B cell (primary cell): ENCODE measurements around the gene ZNF3. TPM values are rescaled to one million over a fixed set of nuclear protein-coding genes. Genes with fewer than 3 reads are reported as not detected.

Experiments
- ATAC-seq: fragments of 200-7000 bp; cut with Tn5 transposase; one replicate; pipeline ENCODE4 v1.10.0; 2021; ENCODE audit warnings: low read depth, mild to moderate bottlenecking, moderate number of reproducible peaks, moderate library complexity
- CTCF ChIA-PET: fragments of 350-600 bp; sonication (Branson Sonifier 250); formaldehyde crosslinking; loops from one replicate; lab custom pipeline; 2021; ENCODE audit warnings: antibody characterized with exemption, inconsistent platforms; lab: Charles Lee
- POLR2A ChIA-PET: fragments of 350-600 bp; sonication (Branson Sonifier 250); formaldehyde crosslinking; loops from one replicate; lab custom pipeline; 2021; ENCODE audit warnings: antibody characterized with exemption; lab: Charles Lee
- DNase-seq: peaks from one replicate; pipeline ENCODE4 v3.0.0; 2013
- H2AFZ ChIP-seq: 2 replicates; pipeline ENCODE4 v1.6.1; 2012; ENCODE audit warnings: mild to moderate bottlenecking, low read depth, low read length; ENCODE audit not compliant: insufficient read depth, poor library complexity, severe bottlenecking
- H3K27ac ChIP-seq, 2 donors: 1 replicate in 1 of 2; 2 replicates in 1 of 2; pipeline ENCODE4 v1.5.1; 2012 to 2013; ENCODE audit warnings: low read length in 2 of 2, mild to moderate bottlenecking in 2 of 2, moderate library complexity in 1 of 2
- H3K27me3 ChIP-seq, 4 experiments: fragments of 200-600 bp in 1 of 4; sonication (generic) in 1 of 4; replicated peaks in 1 of 4; 1 replicate in 2 of 4; 2 replicates in 2 of 4; pipeline versions ENCODE4 v1.6.1 to v1.7.0; 2013 to 2016; ENCODE audit warnings: low read length in 3 of 4, mild to moderate bottlenecking in 2 of 4, mixed read lengths in 1 of 4, moderate library complexity in 1 of 4; ENCODE audit not compliant: insufficient read depth in 4 of 4, control insufficient read depth in 3 of 4; ENCODE audit errors: control extremely low read depth in 1 of 4
- H3K36me3 ChIP-seq, 2 experiments: replicated peaks in 1 of 2; 1 replicate in 1 of 2; 2 replicates in 1 of 2; pipeline versions ENCODE4 v1.6.1 to v1.7.1; 2013; ENCODE audit warnings: low read length in 1 of 2; ENCODE audit not compliant: insufficient read depth in 2 of 2, control insufficient read depth in 1 of 2; ENCODE audit errors: control extremely low read depth in 1 of 2, extremely low read depth in 1 of 2
- H3K4me1 ChIP-seq, 2 donors: fragments of 200-600 bp in 1 of 2; sonication (generic) in 1 of 2; 1 replicate in 1 of 2; 2 replicates in 1 of 2; pipeline versions ENCODE4 v1.5.1 to v1.6.1; 2013 to 2017; ENCODE audit warnings: low read length in 2 of 2; ENCODE audit not compliant: control insufficient read depth in 2 of 2, insufficient read depth in 2 of 2
- H3K4me2 ChIP-seq: replicated peaks from 2 replicates; pipeline ENCODE3; 2012; ENCODE audit warnings: mild to moderate bottlenecking, low read depth, low read length; ENCODE audit not compliant: poor library complexity, severe bottlenecking
- H3K4me3 ChIP-seq, 5 experiments: fragments of 200-600 bp in 1 of 5; sonication (generic) in 1 of 5; 1 replicate in 3 of 5; 2 replicates in 2 of 5; pipeline versions ENCODE4 v1.5.1 to v1.7.0; 2011 to 2016; ENCODE audit warnings: low read length in 4 of 5, mild to moderate bottlenecking in 4 of 5, low read depth in 2 of 5, control low read depth in 1 of 5, moderate library complexity in 1 of 5; ENCODE audit not compliant: insufficient read depth in 1 of 5; ENCODE audit errors: control extremely low read depth in 1 of 5, extremely low read depth in 1 of 5
- H3K79me2 ChIP-seq: fragments of 200-600 bp; sonication (generic); one replicate; pipeline ENCODE4 v1.6.0; 2016; ENCODE audit warnings: low read length; ENCODE audit not compliant: control insufficient read depth, insufficient read depth
- H3K9ac ChIP-seq: fragments of 200-600 bp; sonication (generic); 2 replicates; pipeline ENCODE4 v1.6.1; 2017; ENCODE audit warnings: mild to moderate bottlenecking, low read length, moderate library complexity
- H3K9me3 ChIP-seq, 3 donors: one replicate each; pipeline versions ENCODE4 v1.6.1 to v1.7.1; 2013; ENCODE audit warnings: low read length in 2 of 3; ENCODE audit not compliant: control insufficient read depth in 2 of 3, insufficient read depth in 1 of 3; ENCODE audit errors: control extremely low read depth in 1 of 3
- H4K20me1 ChIP-seq: 2 replicates; pipeline ENCODE4 v1.6.0; 2012; ENCODE audit warnings: mild to moderate bottlenecking, low read length; ENCODE audit not compliant: insufficient read depth, control insufficient read depth, poor library complexity, severe bottlenecking
- H3K27ac Mint-ChIP-seq: one replicate; pipeline ENCODE4 v1.8.0; 2021; ENCODE audit warnings: mixed read lengths
- H3K27me3 Mint-ChIP-seq: one replicate; pipeline ENCODE4 v1.8.0; 2021; ENCODE audit warnings: mixed read lengths
- H3K4me1 Mint-ChIP-seq: one replicate; pipeline ENCODE4 v1.8.0; 2021; ENCODE audit warnings: mixed read lengths
- H3K4me3 Mint-ChIP-seq: one replicate; pipeline ENCODE4 v1.8.0; 2021; ENCODE audit warnings: mixed read lengths
- H3K9me3 Mint-ChIP-seq: one replicate; pipeline ENCODE4 v1.8.0; 2022; ENCODE audit warnings: mixed read lengths; ENCODE audit not compliant: insufficient read depth
- EZH2 ChIP-seq: IDR thresholded peaks from 2 replicates; pipeline ENCODE4 v1.6.1; 2012; ENCODE audit warnings: borderline replicate concordance, low read depth, mild to moderate bottlenecking, moderate library complexity, low read length; ENCODE audit not compliant: insufficient read depth, poor library complexity, severe bottlenecking
- WGBS: methylation state at CpG from one replicate; pipeline ENCODE4 v1.1.5; 2013; ENCODE audit warnings: missing lambda C conversion rate; ENCODE audit not compliant: insufficient coverage; 5-methylcytosine and 5-hydroxymethylcytosine counted together
- intact Hi-C: fragments of 100-400 bp; cut with micrococcal nuclease; formaldehyde crosslinking; loops from one replicate; pipeline ENCODE4 v1.10.0; 2022
- polyA plus RNA-seq: library from polyadenylated mRNA; depleted of rRNA; stranded (reverse); fragments of >200 nt; gene quantifications from 2 replicates; pipeline ENCODE4 v1.2.3, GENCODE V29; 2012
- total RNA-seq, 2 donors: library from RNA; stranded (reverse); fragments of 120-200 nt in 1 of 2; gene quantifications; 1 replicate in 1 of 2; 2 replicates in 1 of 2; pipeline versions ENCODE4 v1.2.3 to v1.2.4, GENCODE V29; 2013 to 2022
- TF ChIP-seq, protein P1 (sequence below): fragments of 200-600 bp; IDR thresholded peaks from one replicate; pipeline ENCODE4 v1.8.0; 2022; ENCODE audit warnings: antibody characterized with exemption, mild to moderate bottlenecking

The ZNF3 gene
- total and polyA plus RNA-seq, 2 donors (not counting 1 experiment from before 2014, with no cell fraction given): 19.2 to 44.8 TPM

DNA sequence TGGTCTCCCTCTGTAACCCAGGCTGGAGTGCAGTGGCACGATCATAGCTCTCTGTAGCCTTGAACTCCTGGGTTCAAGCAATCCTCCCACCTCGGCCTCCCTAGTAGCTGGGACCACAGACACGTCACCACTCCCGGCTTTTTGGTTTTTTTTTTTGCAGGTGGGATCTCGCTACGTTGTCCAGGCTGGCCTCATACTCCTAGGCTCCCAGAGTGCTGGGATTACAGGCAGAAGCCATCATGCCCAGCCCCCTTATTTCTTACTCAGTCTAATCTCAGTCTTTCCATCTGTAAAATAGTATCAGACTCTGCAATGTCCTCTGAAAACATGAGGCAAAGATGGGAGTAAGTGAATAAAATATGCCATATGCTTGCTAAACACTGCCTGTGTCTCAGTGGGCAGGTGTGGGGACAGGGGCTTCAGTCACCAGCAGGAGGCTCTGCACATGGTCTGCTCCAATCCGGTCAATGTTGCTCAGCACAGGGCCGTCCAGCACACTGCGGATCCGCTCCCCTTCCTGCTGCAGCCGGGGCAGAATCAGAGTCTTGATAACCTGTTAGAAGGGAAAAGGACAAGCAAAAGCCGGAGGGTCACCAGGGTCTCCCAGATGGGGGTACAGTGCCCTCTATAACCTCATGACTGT is 28.1 kb upstream of the ZNF3 start:
- Mint-ChIP-seq H3K9me3 (no peaks in the 10 kb centered on the region), H3K27me3 (no peaks in the 10 kb centered on the region), H3K4me1 (no peaks in the 10 kb centered on the region), H3K27ac (no peak overlapping the region), H3K4me3 (no peak overlapping the region)
- no peak for TF ChIP-seq EZH2
- TF ChIP-seq, protein P1, sequence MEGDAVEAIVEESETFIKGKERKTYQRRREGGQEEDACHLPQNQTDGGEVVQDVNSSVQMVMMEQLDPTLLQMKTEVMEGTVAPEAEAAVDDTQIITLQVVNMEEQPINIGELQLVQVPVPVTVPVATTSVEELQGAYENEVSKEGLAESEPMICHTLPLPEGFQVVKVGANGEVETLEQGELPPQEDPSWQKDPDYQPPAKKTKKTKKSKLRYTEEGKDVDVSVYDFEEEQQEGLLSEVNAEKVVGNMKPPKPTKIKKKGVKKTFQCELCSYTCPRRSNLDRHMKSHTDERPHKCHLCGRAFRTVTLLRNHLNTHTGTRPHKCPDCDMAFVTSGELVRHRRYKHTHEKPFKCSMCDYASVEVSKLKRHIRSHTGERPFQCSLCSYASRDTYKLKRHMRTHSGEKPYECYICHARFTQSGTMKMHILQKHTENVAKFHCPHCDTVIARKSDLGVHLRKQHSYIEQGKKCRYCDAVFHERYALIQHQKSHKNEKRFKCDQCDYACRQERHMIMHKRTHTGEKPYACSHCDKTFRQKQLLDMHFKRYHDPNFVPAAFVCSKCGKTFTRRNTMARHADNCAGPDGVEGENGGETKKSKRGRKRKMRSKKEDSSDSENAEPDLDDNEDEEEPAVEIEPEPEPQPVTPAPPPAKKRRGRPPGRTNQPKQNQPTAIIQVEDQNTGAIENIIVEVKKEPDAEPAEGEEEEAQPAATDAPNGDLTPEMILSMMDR: no peak
- Histone ChIP-seq H3K27ac (no peak overlapping the region), H3K9me3 (no peaks in the 10 kb centered on the region), H3K27me3 (no peaks in the 10 kb centered on the region), H3K4me3 (no peak overlapping the region), H2AFZ (no peak overlapping the region), H3K4me1 (no peaks in the 10 kb centered on the region), H3K79me2 (peaks cover 3% of the 10 kb centered on the region), H3K4me2 (no peak overlapping the region), H3K9ac (no peak overlapping the region), H4K20me1 (no peaks in the 10 kb centered on the region), H3K36me3 (peaks cover 0 to 54% of the 10 kb centered on the region in 2 experiments)
- 89% methylated on average over 11 of the region's 12 CpGs for WGBS
- no peak for DNase-seq
- intact Hi-C loops: no loop called here
- POLR2A ChIA-PET: no interaction called here
- no peak for ATAC-seq
- CTCF ChIA-PET: no interaction called here

DNA sequence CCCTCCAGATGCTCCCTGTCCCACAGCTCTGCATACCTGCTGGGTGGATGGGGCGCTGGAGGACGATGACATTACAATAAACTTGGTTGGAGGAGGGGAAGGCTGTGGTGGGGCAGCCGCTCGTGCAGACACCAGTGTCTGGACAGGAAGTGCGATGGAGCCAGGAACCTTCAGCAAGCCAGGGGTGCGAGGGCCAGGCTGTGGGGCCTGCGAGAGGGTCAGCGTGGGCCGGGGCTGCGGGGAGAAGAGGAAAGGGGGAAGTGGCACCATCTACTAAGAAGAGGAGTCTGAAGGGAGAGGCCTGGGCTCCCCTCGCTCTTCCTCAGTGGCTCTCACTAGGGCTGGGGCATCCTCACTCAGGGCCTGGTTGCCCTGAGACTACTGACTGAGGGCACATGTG is 26.4 kb upstream of the ZNF3 start:
- Histone ChIP-seq H4K20me1 (no peaks in the 10 kb centered on the region), H2AFZ (no peak overlapping the region), H3K4me2 (no peak overlapping the region), H3K79me2 (no peaks in the 10 kb centered on the region), H3K9ac (no peak overlapping the region), H3K9me3 (no peaks in the 10 kb centered on the region), H3K4me3 (no peak overlapping the region), H3K36me3 (peaks cover 0 to 44% of the 10 kb centered on the region in 2 experiments), H3K27ac (no peak overlapping the region), H3K4me1 (no peaks in the 10 kb centered on the region), H3K27me3 (no peaks in the 10 kb centered on the region)
- ChIA-PET CTCF (no interaction called here), POLR2A (no interaction called here)
- DNase-seq (no peak), ATAC-seq (no peak)
- no peaks in the 10 kb centered on the region for H3K27me3 Mint-ChIP-seq
- intact Hi-C loops: no loop called here
- H3K9me3 Mint-ChIP-seq: no peaks in the 10 kb centered on the region
- H3K4me3 Mint-ChIP-seq: no peak overlapping the region
- TF ChIP-seq EZH2: no peak
- TF ChIP-seq, protein P1: no peak
- H3K27ac Mint-ChIP-seq: no peak overlapping the region
- 87% methylated on average over 11 of the region's 11 CpGs for WGBS
- peaks cover 2% of the 10 kb centered on the region for H3K4me1 Mint-ChIP-seq
